Measurements from ENCODE around the gene SRGAP2B.
"Not testable (repeated sequence)": the region's sequence is repeated elsewhere in the genome, so short reads cannot be mapped to it uniquely, and the experiment has no call there.

DNA sequence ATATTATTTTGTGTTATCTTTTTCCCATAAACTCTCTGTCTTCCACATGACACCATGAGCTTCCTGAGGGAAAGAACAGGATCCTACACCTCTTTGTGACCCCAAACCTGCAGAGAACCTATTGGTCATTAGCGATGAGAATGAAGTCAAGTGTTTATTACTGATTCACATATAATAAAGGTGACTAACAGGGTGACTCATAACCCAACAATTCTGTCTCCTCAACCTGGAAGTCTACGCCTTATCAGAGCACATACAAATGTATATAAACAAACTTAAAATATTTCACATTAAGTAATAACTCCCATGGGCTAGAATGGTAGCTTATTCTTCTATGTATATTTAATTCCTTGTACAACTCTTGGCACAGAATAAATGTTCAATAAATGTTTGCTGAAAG lies 117.3 kb downstream of the SRGAP2B start:
- TF ChIP-seq, protein P1, sequence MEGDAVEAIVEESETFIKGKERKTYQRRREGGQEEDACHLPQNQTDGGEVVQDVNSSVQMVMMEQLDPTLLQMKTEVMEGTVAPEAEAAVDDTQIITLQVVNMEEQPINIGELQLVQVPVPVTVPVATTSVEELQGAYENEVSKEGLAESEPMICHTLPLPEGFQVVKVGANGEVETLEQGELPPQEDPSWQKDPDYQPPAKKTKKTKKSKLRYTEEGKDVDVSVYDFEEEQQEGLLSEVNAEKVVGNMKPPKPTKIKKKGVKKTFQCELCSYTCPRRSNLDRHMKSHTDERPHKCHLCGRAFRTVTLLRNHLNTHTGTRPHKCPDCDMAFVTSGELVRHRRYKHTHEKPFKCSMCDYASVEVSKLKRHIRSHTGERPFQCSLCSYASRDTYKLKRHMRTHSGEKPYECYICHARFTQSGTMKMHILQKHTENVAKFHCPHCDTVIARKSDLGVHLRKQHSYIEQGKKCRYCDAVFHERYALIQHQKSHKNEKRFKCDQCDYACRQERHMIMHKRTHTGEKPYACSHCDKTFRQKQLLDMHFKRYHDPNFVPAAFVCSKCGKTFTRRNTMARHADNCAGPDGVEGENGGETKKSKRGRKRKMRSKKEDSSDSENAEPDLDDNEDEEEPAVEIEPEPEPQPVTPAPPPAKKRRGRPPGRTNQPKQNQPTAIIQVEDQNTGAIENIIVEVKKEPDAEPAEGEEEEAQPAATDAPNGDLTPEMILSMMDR (IDR thresholded peaks at IDR 0.05; ENCODE audit: borderline replicate concordance, extremely low read depth, low read length, poor library complexity, severe bottlenecking), result not testable (repeated sequence)
- TF ChIP-seq EZH2 (IDR thresholded peaks at IDR 0.05; ENCODE audit: borderline replicate concordance, low read depth, low read length, severe bottlenecking), result not testable (repeated sequence)
